Stimulated activated CD8-positive, alpha-beta memory T cell treated with anti-CD3 and anti-CD28 coated beads, Interleukin-4, amount 100 ng/mL, for 4 hours (primary cell): ENCODE measurements around the gene PRRT4.

Experiments used
- DNase-seq, 2 donors: peaks; one replicate each; pipeline ENCODE4 v3.0.0-alpha.2; 2020; ENCODE audit warnings: low read depth in 2 of 2, low spot score in 1 of 2

PRRT4 gene

DNA sequence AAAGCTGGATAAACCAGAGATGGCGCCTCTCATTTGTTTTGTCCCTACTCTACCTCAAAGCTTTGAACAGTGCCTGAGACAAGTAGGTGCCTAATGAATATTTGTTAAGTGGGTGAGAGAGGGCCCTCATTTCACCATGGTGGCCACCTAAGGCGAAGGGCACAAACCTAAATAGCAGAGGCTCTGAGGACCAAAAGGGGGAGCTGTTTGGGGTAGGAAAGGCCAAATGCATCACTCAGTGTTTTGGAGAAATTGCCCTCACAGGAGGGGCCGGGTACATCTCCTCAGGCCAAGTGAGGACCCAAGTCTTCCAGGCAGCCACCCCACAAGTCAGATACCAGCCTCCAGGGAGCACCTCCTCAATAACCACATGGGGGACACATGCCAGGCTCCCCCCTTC lies 34.3 kb upstream of the PRRT4 start:
- DNase-seq: no peak

- no peak for DNase-seq
Observed at GRCh38 chr7:128394904-128395496, 33.5 kb upstream of the PRRT4 start.

GRCh38 chr7:128393526-128394330 lies 32.2 kb upstream of the PRRT4 start:
- DNase-seq: no peak

GRCh38 chr7:128392446-128393327 lies 31.2 kb upstream of the PRRT4 start:
- DNase-seq: no peak

DNA sequence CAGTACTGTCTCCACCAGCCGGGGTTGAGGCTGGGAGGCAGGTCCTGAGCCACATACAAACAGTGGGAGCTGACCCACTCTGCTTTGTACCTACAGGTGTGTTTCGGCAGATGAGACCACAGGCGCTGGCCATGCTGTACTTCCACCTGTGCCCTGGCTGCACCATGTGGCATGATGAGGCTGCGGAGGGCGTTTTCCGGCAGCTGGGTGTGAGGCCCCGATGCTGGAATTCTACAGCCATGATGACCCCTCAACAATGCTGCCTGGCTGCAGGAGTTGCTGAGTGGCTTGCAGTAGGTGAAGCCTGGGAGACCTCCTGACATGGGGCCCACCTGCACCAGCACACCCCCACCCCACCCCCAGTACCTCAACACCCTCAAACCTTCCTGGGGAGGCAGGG lies 30.3 kb upstream of the PRRT4 start:
- DNase-seq: no peak

- no peak for DNase-seq
Observed at GRCh38 chr7:128390871-128391565, 29.5 kb upstream of the PRRT4 start.

DNA sequence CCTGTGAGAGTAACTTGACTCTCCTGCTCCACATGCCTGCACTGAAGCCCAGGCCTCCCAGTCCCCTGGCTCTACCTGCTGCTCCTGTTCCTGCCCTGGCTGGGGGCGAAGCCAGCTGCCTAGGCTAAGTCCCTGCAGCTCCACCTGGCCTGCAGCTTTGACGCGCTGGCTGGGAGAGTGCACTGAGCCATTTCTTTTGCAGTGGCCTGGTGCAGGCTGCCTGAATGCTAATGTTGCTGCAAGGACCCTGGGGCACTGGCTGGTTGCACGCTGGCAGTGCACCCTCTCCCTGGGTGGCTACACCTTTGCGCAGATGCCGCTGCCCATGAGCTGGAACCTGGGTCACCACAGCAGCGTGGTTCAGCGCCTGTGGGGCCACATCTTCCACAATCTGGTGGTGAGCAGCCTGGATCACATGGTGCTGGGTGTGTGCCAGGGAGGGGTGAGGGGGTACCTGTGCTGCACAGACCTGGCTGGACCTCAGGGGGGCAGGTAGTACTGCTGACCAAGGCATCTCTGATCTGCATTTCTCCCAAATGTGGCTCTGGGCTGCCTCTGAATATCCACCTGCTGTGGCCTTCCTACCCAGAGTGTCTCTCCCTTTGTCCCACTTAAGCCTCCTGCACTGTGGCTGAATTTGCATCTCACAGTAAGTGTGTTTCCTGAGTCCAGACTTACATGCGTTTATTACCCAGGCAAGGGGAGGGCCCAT lies 28.3 kb upstream of the PRRT4 start:
- no peak for DNase-seq

DNA sequence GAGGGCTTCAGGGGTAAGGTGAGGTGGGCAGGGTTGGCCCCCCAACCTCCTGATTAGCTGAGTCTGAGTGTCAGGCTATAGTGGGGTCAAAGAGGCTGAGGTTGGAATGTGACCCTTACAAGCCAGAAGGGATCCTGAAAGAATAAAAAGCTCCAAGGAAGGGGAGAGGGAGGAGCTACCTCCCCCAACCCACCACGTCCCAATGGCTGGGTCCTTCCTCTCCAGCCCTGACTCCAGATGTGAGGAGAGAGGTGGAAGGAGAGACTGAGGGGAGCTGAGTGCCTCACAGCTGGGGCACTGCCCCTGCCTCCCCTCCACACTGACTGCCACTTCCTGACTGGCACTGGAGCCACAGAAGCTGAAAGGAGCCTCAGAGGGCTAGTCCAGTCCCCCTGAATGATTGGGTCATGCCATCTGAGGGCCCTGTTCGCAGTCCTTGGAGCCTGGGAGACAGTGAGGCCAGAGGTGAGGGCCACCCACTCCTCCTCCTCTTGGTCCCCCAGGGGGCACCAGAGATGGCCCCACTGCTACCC lies 27.7 kb upstream of the PRRT4 start:
- DNase-seq: no peak

DNA sequence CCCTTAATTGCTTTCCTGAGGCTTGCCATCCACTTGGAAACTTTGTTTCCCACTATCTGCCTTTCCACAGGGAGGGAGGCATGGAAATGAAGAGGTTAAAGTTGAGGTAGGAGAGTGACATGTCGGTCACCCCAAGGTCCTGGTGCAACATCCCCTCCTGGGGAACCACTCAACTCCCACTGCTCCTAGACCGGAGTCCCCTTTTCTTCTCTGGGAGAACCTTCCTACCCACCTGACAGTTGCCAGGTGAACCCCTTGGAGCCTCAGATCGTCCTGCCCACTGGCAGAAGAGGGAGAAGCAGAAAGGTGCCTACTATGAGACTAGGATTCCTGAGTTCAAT lies 26.6 kb upstream of the PRRT4 start:
- no peak for DNase-seq

DNA sequence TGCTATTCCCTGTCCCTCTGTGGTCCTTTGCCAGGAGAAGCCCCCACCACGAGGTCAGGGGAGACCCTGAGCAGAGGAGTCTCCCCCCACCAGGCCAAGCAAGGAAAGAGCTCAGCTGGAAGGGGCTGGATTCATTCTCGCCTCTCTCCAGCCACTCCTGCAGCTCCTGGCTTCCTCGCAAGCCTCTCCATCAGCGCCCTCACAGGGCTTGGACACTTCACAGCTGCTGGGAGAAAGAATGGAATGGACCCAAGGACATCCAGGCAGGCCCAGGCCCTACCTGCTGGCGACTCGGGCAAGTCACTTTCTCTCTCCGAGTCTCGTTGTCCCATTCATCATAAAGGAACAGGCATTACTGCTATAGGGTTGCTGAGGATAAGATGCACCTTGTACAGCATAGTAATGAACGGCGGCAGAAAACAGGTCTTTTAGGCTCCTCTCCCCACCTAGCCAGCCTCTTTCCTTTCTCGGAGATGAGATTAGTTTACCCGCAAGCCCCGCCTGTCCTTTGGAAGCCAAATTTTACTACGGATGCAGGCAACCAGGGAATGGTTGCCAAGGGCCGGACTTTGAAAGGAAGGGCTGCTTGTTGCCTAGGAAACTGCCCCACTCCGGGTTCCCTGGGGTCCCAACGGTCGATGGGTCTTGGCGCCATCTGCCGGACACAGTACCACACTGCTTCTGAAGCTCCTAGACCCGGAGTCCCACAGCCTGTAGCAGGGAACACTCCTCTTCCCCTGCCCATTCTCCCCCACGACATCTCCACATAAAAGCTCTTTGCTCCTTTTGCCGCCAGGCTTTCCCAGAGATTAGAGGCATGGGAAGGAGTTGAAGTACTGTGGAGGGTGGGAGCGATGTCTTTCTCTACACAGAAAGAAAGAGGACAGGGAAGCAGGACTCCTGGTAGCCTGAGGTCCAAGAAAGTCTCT lies 26.0 kb upstream of the PRRT4 start:
- peak; percentile 32 to 48 for DNase-seq

GRCh38 chr7:128385988-128386925 lies 24.8 kb upstream of the PRRT4 start:
- no peak for DNase-seq

DNA sequence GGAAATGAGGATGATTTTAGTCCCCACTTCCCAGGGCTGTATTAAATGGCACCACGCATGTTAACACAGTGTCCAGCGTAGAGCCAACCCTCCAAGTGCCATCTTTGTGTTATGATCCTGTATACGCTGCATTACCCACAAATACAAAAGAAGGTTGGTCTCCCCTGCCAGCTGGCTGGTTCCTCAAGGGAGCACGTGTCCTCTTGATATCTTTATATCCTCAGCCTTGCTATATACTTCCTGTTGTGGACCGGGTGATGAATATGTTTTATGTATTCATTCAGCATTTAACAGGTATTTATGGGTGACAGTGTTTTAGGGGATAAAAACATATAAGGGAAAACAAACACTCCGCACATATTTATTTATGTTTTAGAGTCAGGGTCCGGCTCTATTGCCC lies 23.2 kb upstream of the PRRT4 start:
- DNase-seq: no peak

DNA sequence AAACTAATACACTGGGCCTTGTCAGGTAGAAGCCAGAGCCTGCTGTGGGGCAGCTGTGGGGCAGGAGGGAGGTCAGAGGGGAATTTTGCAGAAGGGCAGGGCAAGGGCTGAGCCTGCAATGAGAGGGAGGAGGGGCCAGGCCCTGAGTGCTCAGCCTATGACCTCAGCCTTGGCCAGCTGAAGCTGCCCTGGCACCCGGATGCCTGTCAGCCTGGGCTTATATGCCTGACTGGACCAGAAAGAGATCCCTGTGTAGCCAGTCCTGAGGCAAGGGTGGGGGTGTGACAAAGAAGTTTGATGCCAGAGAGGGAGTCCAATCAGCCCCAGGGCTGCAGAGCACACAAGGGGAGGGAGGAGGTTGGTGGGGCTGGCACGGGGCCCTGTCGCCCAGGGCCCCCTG lies 22.3 kb upstream of the PRRT4 start:
- DNase-seq: no peak

DNA sequence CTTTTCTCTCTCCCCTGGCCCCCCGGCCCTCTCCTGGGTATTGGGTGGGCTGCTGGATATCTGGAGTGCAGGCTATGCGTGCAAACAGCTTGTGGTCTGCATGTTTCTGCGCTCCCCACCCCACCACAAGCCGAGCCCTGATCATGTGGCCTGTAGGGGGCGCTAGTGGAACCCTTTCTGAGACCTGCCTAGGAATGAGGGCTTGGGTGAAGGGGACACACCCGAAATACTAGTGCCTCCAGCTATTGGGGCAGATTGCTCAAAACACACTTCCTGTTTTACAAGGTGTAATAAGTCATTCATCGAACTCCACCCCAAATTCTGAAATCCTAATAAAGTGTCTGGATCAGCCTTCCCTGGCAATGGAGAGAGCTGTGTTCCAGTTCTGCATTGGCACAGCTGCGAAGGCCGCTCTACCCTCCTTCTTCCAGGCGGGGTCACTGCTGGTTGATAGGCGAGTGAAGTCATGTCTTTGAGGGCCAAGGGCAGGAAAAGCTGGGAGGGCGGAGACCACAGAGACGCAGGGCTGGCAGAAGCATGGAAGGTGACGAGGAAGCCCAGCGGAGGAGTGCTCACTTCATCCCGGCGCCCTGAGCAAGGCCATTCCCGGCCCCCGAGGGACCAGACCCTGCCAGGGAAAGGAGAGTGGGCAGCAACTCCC lies 19.8 kb upstream of the PRRT4 start:
- no peak for DNase-seq

DNA sequence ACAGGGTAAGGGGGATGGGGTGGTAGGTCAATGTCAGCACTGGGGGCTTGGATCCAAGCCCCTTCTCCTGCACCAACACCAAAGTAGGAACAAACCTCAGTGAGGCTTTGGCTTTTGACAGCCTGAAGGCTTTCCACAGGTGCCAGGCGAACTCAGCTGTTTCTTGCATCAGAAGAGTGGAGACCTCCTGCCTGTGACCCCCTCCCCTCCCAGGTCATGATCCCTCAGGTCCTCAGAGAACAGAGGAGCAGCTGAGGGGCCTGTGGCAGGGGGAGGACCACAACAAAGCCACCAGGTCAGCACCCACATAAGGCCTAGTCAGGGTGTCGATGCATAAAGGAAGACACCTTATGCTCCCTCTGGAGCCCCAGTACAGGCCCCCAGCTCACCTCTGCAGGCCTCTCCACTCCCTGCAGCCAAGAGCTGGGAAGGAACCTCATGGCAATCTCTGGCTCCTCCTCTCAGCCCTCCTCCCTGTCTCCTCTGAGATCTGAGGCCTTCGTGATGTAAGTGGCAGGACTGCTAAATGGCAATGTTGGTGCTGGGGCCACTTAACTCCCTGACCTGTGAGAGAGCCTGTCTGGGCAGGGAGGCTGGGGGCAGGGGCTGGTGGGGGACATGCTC lies 19.1 kb upstream of the PRRT4 start:
- no peak for DNase-seq

GRCh38 chr7:128379900-128380479 lies 18.5 kb upstream of the PRRT4 start:
- no peak for DNase-seq

DNA sequence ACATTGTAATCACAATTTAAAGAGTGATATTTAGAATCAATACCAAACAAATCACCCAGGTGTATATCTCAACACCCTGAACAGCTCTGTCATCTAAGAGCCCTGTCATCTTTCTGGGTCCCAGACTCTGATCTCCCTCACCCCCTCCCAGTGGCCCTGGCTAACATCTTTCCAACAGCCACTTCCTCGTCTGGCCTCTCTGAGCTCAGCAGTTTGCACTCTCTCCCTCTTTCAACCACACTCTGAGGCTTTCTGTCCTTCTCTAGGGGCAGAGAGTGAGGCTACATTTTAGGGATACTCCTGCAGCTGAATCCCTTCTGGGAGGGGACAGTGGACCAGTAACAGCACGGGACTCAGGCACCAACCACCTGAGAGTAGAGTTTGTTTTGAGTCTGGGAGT lies 17.1 kb upstream of the PRRT4 start:
- DNase-seq: no peak
